HEK293 (cell line): Measurements from ENCODE around the gene SPA17.

Experiments
- BCL11B ChIP-seq: fragments of 450-650 bp; formaldehyde crosslinking; IDR thresholded peaks from 2 replicates; pipeline ENCODE4 v1.5.1; 2016; ENCODE audit warnings: low read depth, missing biosample characterization, missing genetic modification characterization
- EGR2 ChIP-seq: fragments of 450-650 bp; formaldehyde crosslinking; IDR thresholded peaks from 2 replicates; pipeline ENCODE4 v1.5.1; 2016; ENCODE audit warnings: low read depth, missing biosample characterization, missing genetic modification characterization
- HIC1 ChIP-seq: fragments of 450-650 bp; formaldehyde crosslinking; IDR thresholded peaks from 2 replicates; pipeline ENCODE4 v1.5.1; 2016; ENCODE audit warnings: missing biosample characterization, missing genetic modification characterization
- HOXA7 ChIP-seq: sonication (generic); formaldehyde crosslinking; IDR thresholded peaks from 2 replicates; pipeline ENCODE4 v1.8.1; 2022; ENCODE audit warnings: missing genetic modification reagents, borderline replicate concordance
- IKZF3 ChIP-seq: fragments of 450-650 bp; IDR thresholded peaks from 2 replicates; pipeline ENCODE4 v1.5.0; 2018; ENCODE audit warnings: missing biosample characterization, mild to moderate bottlenecking, missing genetic modification characterization, moderate library complexity
- KLF1 ChIP-seq: fragments of 450-650 bp; formaldehyde crosslinking; IDR thresholded peaks from 2 replicates; pipeline ENCODE4 v1.5.1; 2016; ENCODE audit warnings: missing biosample characterization, missing genetic modification characterization
- PRDM4 ChIP-seq: fragments of 450-650 bp; formaldehyde crosslinking; IDR thresholded peaks from 2 replicates; pipeline ENCODE4 v1.5.1; 2017; ENCODE audit warnings: missing biosample characterization, missing genetic modification characterization
- SCRT2 ChIP-seq: fragments of 450-650 bp; formaldehyde crosslinking; IDR thresholded peaks from 2 replicates; pipeline ENCODE4 v1.5.1; 2016; ENCODE audit warnings: missing biosample characterization, missing genetic modification characterization
- TRIM28 ChIP-seq: IDR thresholded peaks from 2 replicates; pipeline ENCODE4 v1.6.1; 2011; ENCODE audit warnings: low read length, control low read depth, borderline replicate concordance
- WT1 ChIP-seq: fragments of 450-650 bp; formaldehyde crosslinking; IDR thresholded peaks from 2 replicates; pipeline ENCODE4 v1.5.1; 2016; ENCODE audit warnings: missing biosample characterization, missing genetic modification characterization
- ZBTB26 ChIP-seq: fragments of 450-650 bp; formaldehyde crosslinking; optimal IDR thresholded peaks from 2 replicates; pipeline ENCODE3; 2016; ENCODE audit warnings: missing biosample characterization, mild to moderate bottlenecking, missing genetic modification characterization
- ZFP37 ChIP-seq: fragments of 450-650 bp; formaldehyde crosslinking; IDR thresholded peaks from 2 replicates; pipeline ENCODE4 v1.5.1; 2016; ENCODE audit warnings: missing biosample characterization, missing genetic modification characterization
- ZNF155 ChIP-seq: fragments of 450-650 bp; formaldehyde crosslinking; IDR thresholded peaks from 2 replicates; pipeline ENCODE4 v1.5.1; 2016; ENCODE audit warnings: missing biosample characterization, missing genetic modification characterization
- ZNF19 ChIP-seq: fragments of 450-650 bp; formaldehyde crosslinking; IDR thresholded peaks from 2 replicates; pipeline ENCODE4; 2016; ENCODE audit warnings: missing biosample characterization, missing genetic modification characterization, low read depth
- ZNF366 ChIP-seq: fragments of 450-650 bp; formaldehyde crosslinking; conservative IDR thresholded peaks from 2 replicates; pipeline ENCODE4 v1.5.1; 2016; ENCODE audit warnings: missing biosample characterization, missing genetic modification characterization
- ZNF394 ChIP-seq: fragments of 450-650 bp; formaldehyde crosslinking; IDR thresholded peaks from 2 replicates; pipeline ENCODE4 v1.5.1; 2016; ENCODE audit warnings: missing biosample characterization, missing genetic modification characterization, mild to moderate bottlenecking, moderate library complexity, borderline replicate concordance
- ZNF398 ChIP-seq: fragments of 450-650 bp; formaldehyde crosslinking; IDR thresholded peaks from 2 replicates; pipeline ENCODE4 v1.5.1; 2017; ENCODE audit warnings: missing biosample characterization, missing genetic modification characterization
- ZNF580 ChIP-seq: fragments of 450-650 bp; formaldehyde crosslinking; IDR thresholded peaks from 2 replicates; pipeline ENCODE4 v1.5.1; 2016; ENCODE audit warnings: missing biosample characterization, missing genetic modification characterization
- ZNF639 ChIP-seq: fragments of 450-650 bp; formaldehyde crosslinking; IDR thresholded peaks from 2 replicates; pipeline ENCODE4 v1.5.1; 2016; ENCODE audit warnings: missing biosample characterization, missing genetic modification characterization
- ZNF658 ChIP-seq: fragments of 450-650 bp; formaldehyde crosslinking; IDR thresholded peaks from 2 replicates; pipeline ENCODE4; 2016; ENCODE audit warnings: missing biosample characterization, missing genetic modification characterization
- ZNF692 ChIP-seq: fragments of 450-650 bp; formaldehyde crosslinking; IDR thresholded peaks from 2 replicates; pipeline ENCODE4 v1.5.1; 2016; ENCODE audit warnings: missing biosample characterization, missing genetic modification characterization
- ZNF747 ChIP-seq: fragments of 450-650 bp; formaldehyde crosslinking; IDR thresholded peaks from 2 replicates; pipeline ENCODE4 v1.5.1; 2016; ENCODE audit warnings: missing biosample characterization, missing genetic modification characterization
- ZNF777 ChIP-seq: fragments of 450-650 bp; formaldehyde crosslinking; IDR thresholded peaks from 2 replicates; pipeline ENCODE4 v1.5.1; 2017; ENCODE audit warnings: missing biosample characterization, missing genetic modification characterization, borderline replicate concordance
- ZNF843 ChIP-seq: fragments of 450-650 bp; formaldehyde crosslinking; IDR thresholded peaks from 2 replicates; pipeline ENCODE4 v1.5.1; 2016; ENCODE audit warnings: missing biosample characterization, missing genetic modification characterization
- ZSCAN18 ChIP-seq: fragments of 450-650 bp; formaldehyde crosslinking; IDR thresholded peaks from 2 replicates; pipeline ENCODE4 v1.5.1; 2016; ENCODE audit warnings: missing biosample characterization, missing genetic modification characterization

Gene SPA17

GRCh38 chr11:124717786-124718651 is 44.3 kb downstream of the SPA17 start (continued):
- TF ChIP-seq ZNF398 (peak; percentile 69), ZNF155 (tag by site-specific recombination) (no peak), EGR2 (peak; percentile 31; the same call in 1 of the 2 replicates), HIC1 (peak; percentile 55; the same call in 1 of the 2 replicates), ZNF19 (tag by site-specific recombination) (no peak), HOXA7 (CRISPR knock-in tag) (no peak), ZSCAN18 (no peak), ZBTB26 (peak; percentile 37), ZNF580 (tag by site-specific recombination) (no peak), ZNF692 (tag by site-specific recombination) (0 out of 2 replicates have a peak, but pooled peaks have one; percentile 52), ZNF366 (tag by site-specific recombination) (peak; percentile 31; the same call in 1 of the 2 replicates), ZNF639 (tag by site-specific recombination) (peak; percentile 36; the same call in 1 of the 2 replicates), PRDM4 (tag by site-specific recombination) (peak; percentile 43; the same call in 1 of the 2 replicates), KLF1 (tag by site-specific recombination) (peak; percentile 30; the same call in 1 of the 2 replicates), WT1 (tag by site-specific recombination) (peak; percentile 96), ZNF843 (peak; percentile 66; the same call in 1 of the 2 replicates), ZNF394 (tag by site-specific recombination) (no peak; the same call in 1 of the 2 replicates), IKZF3 (peak; percentile 81), ZFP37 (tag by site-specific recombination) (0 out of 2 replicates have a peak, but pooled peaks have one; percentile 34), ZNF777 (tag by site-specific recombination) (0 out of 2 replicates have a peak, but pooled peaks have one; percentile 40), ZNF747 (tag by site-specific recombination) (no peak), ZNF658 (no peak), SCRT2 (tag by site-specific recombination) (peak; percentile 72), TRIM28 (0 out of 2 replicates have a peak, but pooled peaks have one; percentile 19), BCL11B (tag by site-specific recombination) (peak; percentile 42; the same call in 1 of the 2 replicates)
